AG09319 (cell line): ENCODE measurements around the gene DLST.

Experiments used
- DNase-seq: peaks from one replicate; pipeline ENCODE4 v3.0.0-alpha.2; 2010; ENCODE audit warnings: low read depth; ENCODE audit errors: extremely low read depth
- TF ChIP-seq, protein P1 (sequence below): IDR thresholded peaks from 2 replicates; pipeline ENCODE4 v1.5.1; 2011; ENCODE audit warnings: low read depth, mild to moderate bottlenecking, inconsistent platforms, low read length, moderate library complexity

Gene DLST

DNA sequence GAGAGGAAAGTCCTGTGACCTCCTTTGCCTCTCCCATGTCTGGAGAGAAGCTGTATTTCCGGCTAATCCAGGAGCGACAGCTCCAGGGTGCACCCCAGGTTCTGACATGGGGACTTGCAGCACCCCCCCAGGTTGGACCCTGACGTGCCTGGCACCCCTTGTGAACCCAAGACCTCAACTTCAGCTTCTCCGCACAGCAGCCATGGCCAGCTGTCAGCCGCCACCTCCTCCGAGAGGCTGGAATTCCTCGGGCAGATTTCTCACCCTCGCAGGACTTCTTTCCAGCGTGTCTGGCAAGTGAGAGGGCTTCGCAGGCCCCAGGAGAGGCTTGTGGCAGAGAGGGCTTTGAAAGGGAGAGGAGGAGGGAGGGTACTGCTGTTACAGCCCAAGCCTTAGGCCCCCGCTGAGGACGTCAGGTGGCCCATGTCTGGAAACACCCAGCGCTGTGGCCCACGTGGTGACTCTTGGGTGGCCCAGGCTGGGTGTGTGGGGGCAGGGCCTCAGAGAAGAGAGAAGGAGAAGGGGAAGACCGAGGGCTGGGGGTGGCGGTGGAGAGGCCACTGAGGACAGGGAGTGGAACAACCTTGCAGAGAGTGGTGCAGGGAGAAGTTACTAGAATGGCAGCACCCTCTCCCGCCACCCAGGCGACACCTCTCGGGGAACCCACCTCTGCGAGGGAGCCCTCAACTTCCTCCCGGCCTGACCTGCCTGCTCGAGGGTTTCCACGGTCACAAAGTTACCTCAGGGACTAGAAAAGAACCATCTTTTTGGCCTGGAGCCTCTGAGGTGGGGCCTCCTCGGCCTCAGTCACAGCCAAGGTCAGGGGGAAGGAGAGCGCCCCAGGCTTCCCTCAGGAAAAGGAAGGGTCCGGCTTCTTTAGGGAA is 53.0 kb downstream of the DLST start:
- TF ChIP-seq, protein P1, sequence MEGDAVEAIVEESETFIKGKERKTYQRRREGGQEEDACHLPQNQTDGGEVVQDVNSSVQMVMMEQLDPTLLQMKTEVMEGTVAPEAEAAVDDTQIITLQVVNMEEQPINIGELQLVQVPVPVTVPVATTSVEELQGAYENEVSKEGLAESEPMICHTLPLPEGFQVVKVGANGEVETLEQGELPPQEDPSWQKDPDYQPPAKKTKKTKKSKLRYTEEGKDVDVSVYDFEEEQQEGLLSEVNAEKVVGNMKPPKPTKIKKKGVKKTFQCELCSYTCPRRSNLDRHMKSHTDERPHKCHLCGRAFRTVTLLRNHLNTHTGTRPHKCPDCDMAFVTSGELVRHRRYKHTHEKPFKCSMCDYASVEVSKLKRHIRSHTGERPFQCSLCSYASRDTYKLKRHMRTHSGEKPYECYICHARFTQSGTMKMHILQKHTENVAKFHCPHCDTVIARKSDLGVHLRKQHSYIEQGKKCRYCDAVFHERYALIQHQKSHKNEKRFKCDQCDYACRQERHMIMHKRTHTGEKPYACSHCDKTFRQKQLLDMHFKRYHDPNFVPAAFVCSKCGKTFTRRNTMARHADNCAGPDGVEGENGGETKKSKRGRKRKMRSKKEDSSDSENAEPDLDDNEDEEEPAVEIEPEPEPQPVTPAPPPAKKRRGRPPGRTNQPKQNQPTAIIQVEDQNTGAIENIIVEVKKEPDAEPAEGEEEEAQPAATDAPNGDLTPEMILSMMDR = no peak
- no peak for DNase-seq

DNA sequence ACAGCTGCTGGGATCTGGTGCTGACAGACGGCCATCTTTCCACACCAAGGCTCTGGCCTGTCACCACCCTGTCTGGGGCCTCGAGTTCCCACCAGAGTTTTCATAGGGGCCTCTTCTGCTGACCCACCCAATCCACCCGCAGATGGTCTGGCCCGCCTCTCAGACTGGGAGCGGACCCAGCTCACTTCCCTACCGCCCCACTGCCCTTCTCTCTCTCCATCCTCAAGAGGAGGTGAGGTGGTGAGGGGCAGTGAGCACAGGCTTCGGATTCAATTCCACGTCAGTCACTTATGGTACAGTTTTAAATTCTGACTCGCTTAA is 53.6 kb downstream of the DLST start:
- DNase-seq = no peak
- TF ChIP-seq, protein P1 = no peak

DNA sequence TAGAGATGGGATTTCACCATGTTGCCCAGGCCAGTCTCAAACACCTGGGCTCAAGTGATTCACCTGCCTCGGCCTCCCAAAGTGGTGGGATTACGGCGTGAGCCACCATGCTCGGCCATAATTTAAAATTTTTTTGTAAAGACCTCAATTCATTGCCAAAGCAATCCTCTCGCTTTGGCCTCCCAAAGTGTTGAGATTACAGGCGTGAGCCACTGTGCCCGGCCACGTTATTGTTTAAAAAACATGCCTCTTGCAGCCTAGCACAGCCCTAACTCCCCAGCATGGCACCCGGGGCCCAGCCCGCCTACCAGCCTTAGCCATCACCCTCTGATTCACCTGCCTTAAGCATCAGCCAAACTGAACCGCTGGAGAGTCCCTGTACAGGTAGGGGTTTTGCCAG is 54.4 kb downstream of the DLST start:
- no peak for DNase-seq
- TF ChIP-seq, protein P1 = no peak

DNA sequence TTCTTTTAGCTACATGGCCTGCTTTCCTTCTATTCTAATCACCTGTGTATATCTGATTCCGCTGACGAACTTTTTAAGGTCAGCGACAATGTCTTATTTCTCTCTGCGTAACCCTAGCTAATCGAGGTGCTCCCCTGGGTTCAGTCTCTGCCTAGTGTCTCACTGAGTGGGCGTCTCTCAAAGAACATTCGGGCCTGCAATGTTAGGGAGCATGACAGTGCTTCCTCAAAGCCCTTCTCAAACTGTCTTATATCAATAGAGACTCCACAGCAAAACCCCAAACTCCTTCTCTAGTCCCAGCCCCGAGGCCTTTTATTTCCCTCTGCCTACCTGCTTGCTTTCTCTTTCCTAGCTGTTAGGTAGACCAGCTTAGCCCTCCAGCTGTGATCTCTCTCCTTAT is 55.0 kb downstream of the DLST start:
- DNase-seq = no peak
- TF ChIP-seq, protein P1 = no peak

DNA sequence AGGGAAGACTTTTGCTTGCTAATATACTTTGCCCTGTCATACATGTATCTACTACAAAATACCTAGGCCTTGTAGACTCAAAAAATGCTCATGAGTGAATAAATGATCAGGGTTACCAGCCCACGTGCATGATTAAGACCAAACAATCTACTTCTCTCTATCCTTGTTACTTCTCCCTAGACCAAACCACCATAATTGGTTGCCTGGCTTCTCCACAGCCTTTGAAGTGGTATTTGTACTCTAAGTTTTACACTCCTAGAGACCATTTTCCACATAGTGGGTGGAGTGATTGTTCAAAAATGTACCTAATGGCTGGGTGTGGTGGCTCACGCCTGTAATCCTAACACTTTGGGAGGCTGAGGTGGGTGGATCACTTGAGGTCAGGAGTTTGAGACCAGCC is 55.5 kb downstream of the DLST start:
- TF ChIP-seq, protein P1 = no peak
- no peak for DNase-seq

DNA sequence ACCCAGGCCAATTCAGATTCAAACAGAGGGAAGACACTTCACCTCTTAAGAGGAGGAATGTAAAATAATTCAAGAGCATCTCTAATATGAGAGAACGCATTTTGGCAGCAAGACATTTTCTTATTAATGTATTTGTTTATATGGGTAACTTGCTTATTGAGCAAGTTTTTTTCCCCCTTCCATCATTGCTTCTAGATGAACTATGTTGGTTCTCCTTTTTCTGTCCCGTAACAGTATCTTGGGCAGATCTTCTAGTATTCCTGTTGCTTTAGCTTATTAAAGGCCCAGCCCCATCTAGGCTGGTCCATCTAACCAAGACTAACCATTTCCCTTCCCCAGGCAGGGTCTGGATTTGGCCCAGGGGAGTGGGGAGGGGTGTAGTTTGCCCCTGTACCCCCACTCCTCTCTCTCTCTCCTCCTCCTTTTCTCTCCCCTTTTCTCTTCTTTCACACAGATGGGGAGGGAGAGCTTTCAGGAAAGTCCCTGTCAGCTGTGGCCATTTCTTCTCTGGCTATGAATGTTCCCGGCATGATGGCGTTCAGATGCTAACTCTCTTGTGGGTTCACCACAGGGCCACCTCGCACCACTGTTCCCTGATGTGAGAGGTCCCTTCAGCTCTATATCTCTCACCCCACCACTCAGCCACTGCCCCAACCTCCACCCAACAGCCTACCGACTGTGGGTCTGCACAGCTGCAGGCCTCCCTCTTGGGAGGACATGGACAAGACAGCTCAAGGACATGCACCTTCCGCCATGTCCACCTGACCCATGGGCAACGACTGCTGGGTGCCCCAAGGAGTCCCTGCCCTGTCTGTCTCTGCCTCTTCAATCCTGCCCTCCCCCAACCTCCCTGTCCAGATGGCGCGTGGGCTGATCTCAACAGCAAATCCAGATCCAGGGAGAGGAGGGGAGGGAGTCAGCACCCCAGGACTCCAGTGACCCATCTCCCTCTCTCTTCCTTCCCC is 57.1 kb downstream of the DLST start:
- TF ChIP-seq, protein P1 = no peak

DNA sequence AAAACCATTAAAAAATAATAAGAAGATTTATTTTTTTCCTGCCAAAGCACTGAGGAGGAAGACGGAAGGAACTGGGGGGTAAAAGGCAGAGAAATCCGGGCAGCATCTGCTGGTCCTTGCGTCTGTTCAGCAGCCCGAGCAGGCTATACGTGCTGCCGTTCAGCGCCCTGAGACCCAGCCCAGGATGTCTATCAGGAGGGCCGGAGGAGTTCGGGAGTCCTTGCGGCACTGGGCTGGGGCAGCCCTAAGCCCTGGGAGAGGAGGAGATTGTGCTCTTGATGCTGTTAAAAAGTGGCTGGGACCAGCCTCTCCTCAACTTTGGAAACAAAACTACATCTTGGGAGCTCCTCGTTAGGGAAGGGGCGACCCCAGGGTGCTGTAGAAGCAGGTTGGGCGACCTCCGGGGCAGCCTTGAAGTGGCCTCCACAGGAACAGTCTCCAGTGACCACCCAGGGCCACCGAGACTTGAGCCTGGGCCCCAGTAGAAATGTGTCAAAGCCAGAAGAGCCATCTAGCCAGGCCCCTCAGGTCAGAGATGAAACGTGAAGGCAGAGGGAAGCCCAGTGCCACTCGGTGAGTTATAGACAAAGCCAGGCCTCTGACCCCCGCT is 59.3 kb downstream of the DLST start:
- TF ChIP-seq, protein P1 = no peak
- no peak for DNase-seq

More for the DNA sequence above, 57.1 kb downstream of the DLST start:
- DNase-seq = no peak
